HepG2 (cell line): Measurements from ENCODE around the gene AMOTL2. TPM values are rescaled to one million over a fixed set of nuclear protein-coding genes. Genes with fewer than 3 reads are reported as not detected.

ENCODE experiments used
- BCL6 ChIP-seq: IDR thresholded peaks from 2 replicates; pipeline ENCODE4 v1.6.1; 2016; ENCODE audit warnings: missing genetic modification reagents, missing compliant biosample characterization
- CHCHD3 ChIP-seq: sonication (generic); formaldehyde crosslinking; IDR thresholded peaks from 2 replicates; pipeline ENCODE4 v1.8.0; 2022; ENCODE audit warnings: mild to moderate bottlenecking, missing genetic modification reagents, moderate library complexity
- EP300 ChIP-seq, 3 experiments: sonication (generic) in 1 of 3; formaldehyde crosslinking in 1 of 3; IDR thresholded peaks; 2 replicates each; pipeline versions ENCODE4 v1.5.1 to v1.6.1; 2011 to 2020; ENCODE audit warnings: low read depth in 2 of 3, low read length in 2 of 3, borderline replicate concordance in 1 of 3, improper control_type of control experiment in 1 of 3, mild to moderate bottlenecking in 1 of 3, missing genetic modification reagents in 1 of 3, moderate library complexity in 1 of 3
- HDAC2 ChIP-seq: sonication (generic); formaldehyde crosslinking; IDR thresholded peaks from 2 replicates; pipeline ENCODE4 v1.4.0; 2020; ENCODE audit warnings: missing genetic modification reagents
- HMG20A ChIP-seq: IDR thresholded peaks from 2 replicates; pipeline ENCODE4 v1.6.1; 2016; ENCODE audit warnings: borderline replicate concordance
- HOXA9 ChIP-seq: sonication (generic); formaldehyde crosslinking; IDR thresholded peaks from 2 replicates; pipeline ENCODE4 v1.8.1; 2022; ENCODE audit warnings: missing genetic modification reagents, mild to moderate bottlenecking, moderate library complexity, borderline replicate concordance
- JARID2 ChIP-seq: sonication (generic); formaldehyde crosslinking; IDR thresholded peaks from 2 replicates; pipeline ENCODE4 v1.8.1; 2023; ENCODE audit warnings: missing genetic modification reagents, inconsistent platforms; ENCODE audit not compliant: insufficient replicate concordance
- KLF6 ChIP-seq: IDR thresholded peaks from 2 replicates; pipeline ENCODE4 v1.8.0; 2016; ENCODE audit warnings: missing biosample characterization, missing genetic modification reagents
- LCORL ChIP-seq, 2 experiments: fragments of 450-650 bp in 1 of 2; sonication (generic) in 1 of 2; formaldehyde crosslinking in 1 of 2; IDR thresholded peaks; 2 replicates each; pipeline versions ENCODE4 v1.5.0 to v1.6.1; 2017 to 2020; ENCODE audit warnings: antibody characterized with exemption in 1 of 2, missing genetic modification reagents in 1 of 2
- MAX ChIP-seq: IDR thresholded peaks from 2 replicates; pipeline ENCODE4 v1.6.1; 2012; ENCODE audit warnings: inconsistent platforms
- MLLT10 ChIP-seq: sonication (generic); formaldehyde crosslinking; IDR thresholded peaks from 2 replicates; pipeline ENCODE4 v1.4.0; 2020; ENCODE audit warnings: missing genetic modification reagents
- NR2F2 ChIP-seq: IDR thresholded peaks from 2 replicates; pipeline ENCODE4 v1.6.1; 2012; ENCODE audit warnings: low read depth, inconsistent platforms, borderline replicate concordance
- PPARG ChIP-seq: conservative IDR thresholded peaks from 2 replicates; pipeline ENCODE4 v1.6.1; 2016; ENCODE audit warnings: missing biosample characterization, missing genetic modification reagents
- PRDM10 ChIP-seq: sonication (generic); formaldehyde crosslinking; IDR thresholded peaks from 2 replicates; pipeline ENCODE4 v1.4.0; 2020; ENCODE audit warnings: low read depth, missing genetic modification reagents
- TEAD3 ChIP-seq: optimal IDR thresholded peaks from 2 replicates; pipeline ENCODE3; 2016; ENCODE audit warnings: borderline replicate concordance
- ZBTB33 ChIP-seq: sonication (generic); formaldehyde crosslinking; IDR thresholded peaks from 2 replicates; pipeline ENCODE4 v1.4.0; 2020; ENCODE audit warnings: missing genetic modification reagents
- ZBTB42 ChIP-seq: sonication (generic); formaldehyde crosslinking; IDR thresholded peaks from 2 replicates; pipeline ENCODE4 v1.5.0; 2020; ENCODE audit warnings: mild to moderate bottlenecking, missing genetic modification reagents
- ZNF263 ChIP-seq: sonication (generic); formaldehyde crosslinking; IDR thresholded peaks from 2 replicates; pipeline ENCODE4 v1.4.0; 2020; ENCODE audit warnings: missing genetic modification reagents
- ZNF513 ChIP-seq: sonication (generic); formaldehyde crosslinking; conservative IDR thresholded peaks from 2 replicates; pipeline ENCODE4 v1.5.0; 2020; ENCODE audit warnings: missing genetic modification reagents
- ZNF552 ChIP-seq: sonication (generic); formaldehyde crosslinking; IDR thresholded peaks from 2 replicates; pipeline ENCODE4 v1.9.0; 2022; ENCODE audit warnings: missing genetic modification reagents, mild to moderate bottlenecking, borderline replicate concordance
- ZNF709 ChIP-seq: sonication (generic); formaldehyde crosslinking; IDR thresholded peaks from 2 replicates; pipeline ENCODE4 v1.5.0; 2020; ENCODE audit warnings: mild to moderate bottlenecking, missing genetic modification reagents
- polyA plus RNA-seq, 8 experiments: library from polyadenylated mRNA; depleted of rRNA in 3 of 8; stranded (reverse) in 7 of 8; unstranded in 1 of 8; fragments of >200 nt; fragmentation: Illumina TruSeq in 4 of 8; extraction: Trizol in 4 of 8; gene quantifications; 2 replicates each; pipeline versions ENCODE4 v1.2.1 to v1.2.3, GENCODE V29; 2011 to 2016; ENCODE audit warnings: low read depth in 4 of 8, missing spikeins in 1 of 8, mixed read lengths in 1 of 8; ENCODE audit not compliant: insufficient read depth in 1 of 8
- total RNA-seq, 5 experiments: library from RNA; depleted of rRNA; stranded (reverse); fragments of >200 nt; fragmentation: Illumina TruSeq; extraction: Trizol; gene quantifications; 2 replicates each; pipeline ENCODE4 v1.2.3, GENCODE V29; 2016; ENCODE audit warnings: low read depth in 1 of 5

AMOTL2 gene
- total and polyA plus RNA-seq, 2 of the 13 experiments (the other 11 are each of a cell fraction or from before 2014, with no cell fraction given) = 17.3 to 18.5 TPM

GRCh38 chr3:134357914-134358811, 16.1 kb downstream of the AMOTL2 start (continued):
- TF ChIP-seq HOXA9 = no peak
- 0 out of 2 replicates have a peak, but pooled peaks have one; percentile 32 for TF ChIP-seq NR2F2
- no peak for TF ChIP-seq JARID2
- TF ChIP-seq BCL6 = 0 out of 2 replicates have a peak, but pooled peaks have one; percentile 13
- TF ChIP-seq KLF6 (CRISPR knock-in tag) = no peak
- TF ChIP-seq ZNF513 (CRISPR knock-in tag) = no peak
- TF ChIP-seq MLLT10 = no peak
- TF ChIP-seq LCORL (IDR thresholded peaks at IDR 0.05) = no peak
- TF ChIP-seq LCORL (CRISPR knock-in tag; IDR thresholded peaks at IDR 0.05) = no peak
- TF ChIP-seq ZNF552 (CRISPR knock-in tag) = no peak
- no peak for TF ChIP-seq ZBTB42
- peak; percentile 65; the same call in 1 of the 2 replicates for TF ChIP-seq ZNF263 (CRISPR knock-in tag)
- 0 out of 2 replicates have a peak, but pooled peaks have one; percentile 11 for TF ChIP-seq MAX
- TF ChIP-seq HMG20A = no peak
- no peak for TF ChIP-seq CHCHD3 (CRISPR knock-in tag)
- TF ChIP-seq PRDM10 (CRISPR knock-in tag) = no peak
- peak; percentile 24; the same call in 1 of the 2 replicates for TF ChIP-seq HDAC2 (CRISPR knock-in tag)
- peak in 1 of 2 experiments; percentile 47; a peak in 2 of 4 replicates for TF ChIP-seq EP300 (IDR thresholded peaks at IDR 0.05; ENCODE audit: low read depth in 2 of 2, low read length in 2 of 2)
- TF ChIP-seq EP300 (CRISPR knock-in tag; IDR thresholded peaks at IDR 0.05; ENCODE audit: borderline replicate concordance) = no peak; the same call in 1 of the 2 replicates
- TF ChIP-seq PPARG (CRISPR knock-in tag) = no peak
- peak; percentile 40; the same call in 1 of the 2 replicates for TF ChIP-seq ZBTB33
- TF ChIP-seq TEAD3 (CRISPR knock-in tag) = peak; percentile 98
- no peak for TF ChIP-seq ZNF709 (CRISPR knock-in tag)
